Measurements from ENCODE around the gene RIPK1. TPM values are rescaled to one million over a fixed set of nuclear protein-coding genes. Genes with fewer than 3 reads are reported as not detected.

RIPK1 gene
- polyA plus RNA-seq, 1 of the 3 experiments (the other 2 are of a cell fraction), result 12.0 TPM

DNA sequence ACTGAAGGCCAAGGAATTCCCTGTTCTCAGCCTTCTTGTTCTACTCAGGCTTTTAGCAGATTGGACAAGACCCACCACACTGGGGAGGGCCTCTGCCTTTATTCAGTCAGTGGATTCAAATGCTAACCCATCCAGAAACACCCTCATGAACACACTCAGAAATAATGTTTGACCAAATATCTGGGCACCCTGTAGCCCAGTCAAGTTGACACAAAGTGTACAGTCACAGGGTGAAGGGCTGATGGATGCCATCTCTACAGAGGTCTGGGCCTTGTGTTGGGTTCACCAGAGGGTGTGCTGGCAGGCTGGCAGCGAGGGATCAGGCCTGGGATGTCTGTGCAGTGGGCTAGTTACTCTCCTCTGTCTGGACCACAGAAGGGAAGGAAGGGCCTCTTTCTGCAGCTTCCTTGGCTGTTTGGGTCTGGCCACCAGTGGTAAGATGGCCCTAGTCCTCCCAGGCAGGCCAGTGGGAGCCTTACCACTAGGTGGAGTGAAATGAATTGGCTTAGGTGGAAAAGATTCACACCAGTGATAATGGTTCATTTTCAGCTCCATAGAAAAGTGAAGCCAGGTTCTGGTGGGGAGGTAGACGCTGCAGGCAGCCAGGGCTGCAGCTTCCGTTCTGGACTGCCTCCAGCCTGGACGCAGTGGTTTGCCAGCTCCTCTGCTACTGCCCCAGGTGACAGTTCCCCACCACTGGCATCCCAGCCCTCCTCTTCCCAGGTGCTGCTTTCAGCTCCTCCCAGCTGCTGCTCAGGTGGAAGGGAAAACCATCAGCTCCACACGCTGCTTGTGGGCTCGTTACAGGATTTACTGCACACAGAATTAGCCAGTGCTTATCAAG, 79.8 kb downstream of the RIPK1 start:
- Histone ChIP-seq H2AFZ (ENCODE audit: low read depth) (no peak overlapping the region), H3K9me3 (no peaks in the 10 kb centered on the region), H3K4me3 (ENCODE audit: low read depth in 2 of 2, low read length in 1 of 2) (no peak overlapping the region), H3K27ac (ENCODE audit: low read depth in 2 of 2, low read length in 1 of 2) (no peak overlapping the region), H3K4me1 (ENCODE audit: control insufficient read depth in 1 of 2, insufficient read depth in 2 of 2, low read depth in 1 of 2, low read length in 1 of 2) (no peaks in the 10 kb centered on the region), H4K20me1 (ENCODE audit: insufficient read depth) (peaks cover under 1% of the 10 kb centered on the region; the same call in 1 of the 2 replicates), H3K9me2 (no peaks in the 10 kb centered on the region), H3K79me2 (ENCODE audit: insufficient read depth) (no peaks in the 10 kb centered on the region), H3K36me3 (replicated peaks in 1 of 2; ENCODE audit: control insufficient read depth in 1 of 2, insufficient read depth in 2 of 2, low read length in 1 of 2) (peaks cover 22 to 26% of the 10 kb centered on the region in 2 experiments), H3F3A (replicated peaks; ENCODE audit: insufficient read depth) (peaks cover 24% of the 10 kb centered on the region), H3K27me3 (ENCODE audit: insufficient read depth) (no peaks in the 10 kb centered on the region), H3K9ac (no peak overlapping the region), H3K4me2 (no peak overlapping the region)
- TF ChIP-seq TCF12 (IDR thresholded peaks at IDR 0.05) (no peak), NFIC (IDR thresholded peaks at IDR 0.05; ENCODE audit: borderline replicate concordance) (no peak)
- no peak for DNase-seq
- ChIA-PET CTCF (interaction anchor here (0.9 to 2.1 kb wide), 4 partner anchors 9 to 103 kb away, joined by 3 to 7 read pairs (median 4); partner anchors contain the start of gene TUBB2A), POLR2A (no interaction called here)
- WGBS (ENCODE audit: low lambda C conversion rate), result 89% methylated on average over 4 of the region's 6 CpGs

DNA sequence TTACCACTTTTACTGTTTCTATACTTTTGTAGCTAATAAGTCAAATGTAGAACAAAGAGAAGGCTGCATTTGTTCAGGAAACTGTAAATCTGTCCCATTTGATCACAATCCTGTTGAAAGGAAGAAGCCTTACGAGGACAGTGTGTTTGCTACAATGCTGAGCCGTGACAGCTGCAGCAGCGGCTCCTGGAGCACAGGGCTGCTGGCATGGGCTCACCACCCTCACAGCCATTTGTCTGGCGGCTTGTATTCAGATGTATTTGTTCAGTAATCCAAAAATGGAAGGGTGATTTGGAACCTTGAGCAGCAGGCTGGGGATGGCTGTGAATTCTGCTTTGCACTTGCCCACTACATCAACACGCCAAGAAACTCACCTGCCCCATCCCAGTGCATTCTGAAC, 83.4 kb downstream of the RIPK1 start:
- H3K4me2 ChIP-seq, result no peak overlapping the region
- H3F3A ChIP-seq (replicated peaks; ENCODE audit: insufficient read depth), result peaks cover 28% of the 10 kb centered on the region
- H2AFZ ChIP-seq (ENCODE audit: low read depth), result no peak overlapping the region
- DNase-seq, result no peak
- no peaks in the 10 kb centered on the region for H3K9me3 ChIP-seq
- peaks cover 3 to 5% of the 10 kb centered on the region in 2 experiments; a peak in 1 of 4 replicates for H3K4me1 ChIP-seq (ENCODE audit: control insufficient read depth in 1 of 2, insufficient read depth in 2 of 2, low read depth in 1 of 2, low read length in 1 of 2)
- no peak overlapping the region for H3K9ac ChIP-seq
- ChIA-PET POLR2A (no interaction called here), CTCF (interaction anchor here (1.8 kb wide), 1 partner anchor 106 kb away, joined by 4 read pairs; no protein-coding TSS in a partner anchor)
- H3K9me2 ChIP-seq, result no peaks in the 10 kb centered on the region
- H3K79me2 ChIP-seq (ENCODE audit: insufficient read depth), result peaks cover 16% of the 10 kb centered on the region
- no peak overlapping the region for H3K27ac ChIP-seq (ENCODE audit: low read depth in 2 of 2, low read length in 1 of 2)
- H3K27me3 ChIP-seq (ENCODE audit: insufficient read depth), result no peaks in the 10 kb centered on the region
- peaks cover 37 to 38% of the 10 kb centered on the region in 2 experiments for H3K36me3 ChIP-seq (replicated peaks in 1 of 2; ENCODE audit: control insufficient read depth in 1 of 2, insufficient read depth in 2 of 2, low read length in 1 of 2)
- WGBS (ENCODE audit: low lambda C conversion rate), result 98% methylated on average over 4 of the region's 5 CpGs
- H3K4me3 ChIP-seq (ENCODE audit: low read depth in 2 of 2, low read length in 1 of 2), result no peak overlapping the region
- H4K20me1 ChIP-seq (ENCODE audit: insufficient read depth), result peaks cover 18% of the 10 kb centered on the region
- TF ChIP-seq TAF1 (IDR thresholded peaks at IDR 0.05; ENCODE audit: borderline replicate concordance, low read depth, low read length) (no peak), MEF2A (IDR thresholded peaks at IDR 0.05; ENCODE audit: borderline replicate concordance, low read depth) (no peak), JUND (IDR thresholded peaks at IDR 0.05) (no peak; the same call in 1 of the 2 replicates), IRF3 (IDR thresholded peaks at IDR 0.05; ENCODE audit: low read depth, low read length) (no peak)

- Histone ChIP-seq H3K27ac (ENCODE audit: low read depth in 2 of 2, low read length in 1 of 2) (no peak overlapping the region), H3K36me3 (replicated peaks in 1 of 2; ENCODE audit: control insufficient read depth in 1 of 2, insufficient read depth in 2 of 2, low read length in 1 of 2) (peaks cover 32 to 36% of the 10 kb centered on the region in 2 experiments), H3F3A (replicated peaks; ENCODE audit: insufficient read depth) (peaks cover 28% of the 10 kb centered on the region), H3K9me3 (no peaks in the 10 kb centered on the region), H3K9ac (no peak overlapping the region), H3K4me2 (no peak overlapping the region), H3K4me1 (ENCODE audit: control insufficient read depth in 1 of 2, insufficient read depth in 2 of 2, low read depth in 1 of 2, low read length in 1 of 2) (peaks cover 3 to 5% of the 10 kb centered on the region in 2 experiments; a peak in 1 of 4 replicates), H3K4me3 (ENCODE audit: low read depth in 2 of 2, low read length in 1 of 2) (no peak overlapping the region), H3K9me2 (no peaks in the 10 kb centered on the region), H3K79me2 (ENCODE audit: insufficient read depth) (peaks cover 23% of the 10 kb centered on the region), H2AFZ (ENCODE audit: low read depth) (no peak overlapping the region), H3K27me3 (ENCODE audit: insufficient read depth) (no peaks in the 10 kb centered on the region), H4K20me1 (ENCODE audit: insufficient read depth) (peaks cover 18% of the 10 kb centered on the region)
- 94% methylated on average over 3 of the region's 3 CpGs for WGBS (ENCODE audit: low lambda C conversion rate)
- CTCF ChIA-PET, result interaction anchor here (1.8 kb wide), 1 partner anchor 105 kb away, joined by 4 read pairs; no protein-coding TSS in a partner anchor
- no peak for DNase-seq
- POLR2A ChIA-PET, result no interaction called here
- TF ChIP-seq TEAD4 (IDR thresholded peaks at IDR 0.05; ENCODE audit: borderline replicate concordance, insufficient read depth) (no peak), FOXM1 (IDR thresholded peaks at IDR 0.05; ENCODE audit: low read depth) (no peak), RFX5 (IDR thresholded peaks at IDR 0.05; ENCODE audit: low read length) (no peak), SMC3 (IDR thresholded peaks at IDR 0.05; ENCODE audit: low read depth, low read length) (no peak), REST (IDR thresholded peaks at IDR 0.05; ENCODE audit: low read depth, low read length) (no peak), MXI1 (IDR thresholded peaks at IDR 0.05; ENCODE audit: low read depth, low read length) (no peak), RAD21 (IDR thresholded peaks at IDR 0.05; ENCODE audit: low read length) (no peak), SIN3A (IDR thresholded peaks at IDR 0.05; ENCODE audit: borderline replicate concordance, low read depth, low read length) (no peak), EP300 (IDR thresholded peaks at IDR 0.05; ENCODE audit: borderline replicate concordance in 1 of 2, low read depth in 1 of 2, low read length in 1 of 2) (no peak), MEF2A (IDR thresholded peaks at IDR 0.05; ENCODE audit: borderline replicate concordance, low read depth) (no peak)
- TF ChIP-seq, protein P1, sequence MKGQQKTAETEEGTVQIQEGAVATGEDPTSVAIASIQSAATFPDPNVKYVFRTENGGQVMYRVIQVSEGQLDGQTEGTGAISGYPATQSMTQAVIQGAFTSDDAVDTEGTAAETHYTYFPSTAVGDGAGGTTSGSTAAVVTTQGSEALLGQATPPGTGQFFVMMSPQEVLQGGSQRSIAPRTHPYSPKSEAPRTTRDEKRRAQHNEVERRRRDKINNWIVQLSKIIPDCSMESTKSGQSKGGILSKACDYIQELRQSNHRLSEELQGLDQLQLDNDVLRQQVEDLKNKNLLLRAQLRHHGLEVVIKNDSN (IDR thresholded peaks at IDR 0.05; ENCODE audit: borderline replicate concordance, low read depth), result no peak
Measured at GRCh38 chr6:3152689-3153088, 84.4 kb downstream of the RIPK1 start.

Measured in SK-N-SH (cell line).